GM10266 (cell line): ENCODE data around the gene WNT7B.

ENCODE experiments used
- DNase-seq: peaks from one replicate; pipeline ENCODE4 v3.0.0; 2012; ENCODE audit errors: extremely low spot score
- TF ChIP-seq, protein P1 (sequence below): IDR thresholded peaks from 2 replicates; pipeline ENCODE4 v1.5.1; 2012; ENCODE audit warnings: mild to moderate bottlenecking, low read depth; ENCODE audit not compliant: control insufficient read depth, insufficient read depth; ENCODE audit errors: missing control alignments

Gene WNT7B

DNA sequence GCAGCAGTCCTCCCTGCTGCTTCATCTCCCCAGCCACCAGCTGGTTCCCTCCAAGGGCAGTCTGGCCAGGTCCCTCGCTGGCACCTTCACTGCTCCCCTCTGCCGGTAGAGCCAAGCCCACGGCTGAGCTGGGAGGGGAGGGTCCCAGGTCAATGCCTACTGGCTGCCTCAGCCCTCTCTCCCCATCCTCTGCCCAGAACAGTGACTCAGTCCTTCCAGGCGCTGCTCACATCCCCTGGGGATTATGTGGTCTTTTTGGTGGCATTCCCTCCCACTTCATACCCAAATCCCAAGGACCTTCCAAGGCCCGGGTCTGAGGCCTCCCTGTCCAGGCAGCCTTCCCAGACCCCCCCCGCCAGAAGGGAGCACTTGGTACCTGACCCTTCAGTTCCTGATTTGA is 44.9 kb downstream of the WNT7B start:
- TF ChIP-seq, protein P1, sequence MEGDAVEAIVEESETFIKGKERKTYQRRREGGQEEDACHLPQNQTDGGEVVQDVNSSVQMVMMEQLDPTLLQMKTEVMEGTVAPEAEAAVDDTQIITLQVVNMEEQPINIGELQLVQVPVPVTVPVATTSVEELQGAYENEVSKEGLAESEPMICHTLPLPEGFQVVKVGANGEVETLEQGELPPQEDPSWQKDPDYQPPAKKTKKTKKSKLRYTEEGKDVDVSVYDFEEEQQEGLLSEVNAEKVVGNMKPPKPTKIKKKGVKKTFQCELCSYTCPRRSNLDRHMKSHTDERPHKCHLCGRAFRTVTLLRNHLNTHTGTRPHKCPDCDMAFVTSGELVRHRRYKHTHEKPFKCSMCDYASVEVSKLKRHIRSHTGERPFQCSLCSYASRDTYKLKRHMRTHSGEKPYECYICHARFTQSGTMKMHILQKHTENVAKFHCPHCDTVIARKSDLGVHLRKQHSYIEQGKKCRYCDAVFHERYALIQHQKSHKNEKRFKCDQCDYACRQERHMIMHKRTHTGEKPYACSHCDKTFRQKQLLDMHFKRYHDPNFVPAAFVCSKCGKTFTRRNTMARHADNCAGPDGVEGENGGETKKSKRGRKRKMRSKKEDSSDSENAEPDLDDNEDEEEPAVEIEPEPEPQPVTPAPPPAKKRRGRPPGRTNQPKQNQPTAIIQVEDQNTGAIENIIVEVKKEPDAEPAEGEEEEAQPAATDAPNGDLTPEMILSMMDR, result no peak
- no peak for DNase-seq

DNA sequence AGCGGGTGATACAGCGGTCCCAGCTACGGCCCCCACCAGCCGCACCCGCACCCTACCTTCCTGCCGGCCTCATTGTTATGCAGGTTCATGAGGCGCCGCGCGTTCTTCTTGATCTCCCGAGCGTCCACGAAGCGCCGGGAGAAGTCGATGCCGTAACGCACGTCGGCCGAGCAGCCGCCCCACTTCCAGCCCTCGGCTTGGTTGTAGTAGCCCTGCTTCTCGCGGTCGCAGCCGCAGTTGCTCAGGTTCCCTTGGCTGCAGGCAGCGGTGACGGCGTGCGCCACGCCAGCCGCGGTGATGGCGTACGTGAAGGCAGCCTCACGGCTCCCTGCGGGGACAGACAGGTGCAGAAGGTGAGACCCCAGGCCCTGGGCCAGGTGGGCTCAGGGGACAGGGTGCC is 45.9 kb downstream of the WNT7B start:
- no peak for DNase-seq
- TF ChIP-seq, protein P1, result no peak

DNA sequence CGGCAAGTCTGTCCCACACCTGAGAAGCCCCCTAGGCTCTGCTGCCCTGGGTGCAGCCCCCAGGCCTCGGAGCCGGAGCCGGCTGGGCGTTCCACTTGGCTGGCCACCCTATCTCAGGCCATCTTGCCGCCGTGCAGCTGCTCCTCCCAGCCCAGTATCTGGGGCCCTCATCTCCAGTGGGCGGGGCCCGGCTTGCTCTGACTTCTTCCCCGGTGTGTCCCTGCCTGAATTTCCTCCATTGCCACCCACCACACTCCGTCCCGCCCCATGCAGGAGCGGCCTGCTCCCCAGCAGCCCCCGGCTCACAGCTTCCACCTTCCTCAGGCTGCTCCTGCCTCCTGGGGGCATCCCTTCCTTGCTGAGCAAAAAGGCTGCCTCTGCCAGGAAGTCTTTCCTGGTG is 46.6 kb downstream of the WNT7B start:
- DNase-seq, result no peak
- TF ChIP-seq, protein P1, result no peak

DNA sequence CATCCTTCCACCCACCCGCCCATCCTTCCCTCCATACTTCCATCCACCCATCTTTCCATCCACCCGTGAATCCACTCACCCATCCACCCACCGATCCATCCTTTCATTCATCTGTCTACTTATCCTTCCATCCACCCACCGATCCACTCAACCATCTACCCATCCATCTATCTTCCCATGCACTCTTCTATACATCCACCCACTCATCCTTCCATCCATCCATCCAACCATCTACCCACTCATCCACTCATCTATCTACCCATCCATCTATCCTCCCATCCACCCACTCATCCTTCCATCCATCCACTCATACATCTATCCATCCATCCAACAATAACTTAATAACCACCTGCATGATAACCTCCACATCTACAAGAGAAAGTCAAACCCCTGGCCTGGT is 47.3 kb downstream of the WNT7B start:
- TF ChIP-seq, protein P1, result no peak
- DNase-seq, result no peak

DNA sequence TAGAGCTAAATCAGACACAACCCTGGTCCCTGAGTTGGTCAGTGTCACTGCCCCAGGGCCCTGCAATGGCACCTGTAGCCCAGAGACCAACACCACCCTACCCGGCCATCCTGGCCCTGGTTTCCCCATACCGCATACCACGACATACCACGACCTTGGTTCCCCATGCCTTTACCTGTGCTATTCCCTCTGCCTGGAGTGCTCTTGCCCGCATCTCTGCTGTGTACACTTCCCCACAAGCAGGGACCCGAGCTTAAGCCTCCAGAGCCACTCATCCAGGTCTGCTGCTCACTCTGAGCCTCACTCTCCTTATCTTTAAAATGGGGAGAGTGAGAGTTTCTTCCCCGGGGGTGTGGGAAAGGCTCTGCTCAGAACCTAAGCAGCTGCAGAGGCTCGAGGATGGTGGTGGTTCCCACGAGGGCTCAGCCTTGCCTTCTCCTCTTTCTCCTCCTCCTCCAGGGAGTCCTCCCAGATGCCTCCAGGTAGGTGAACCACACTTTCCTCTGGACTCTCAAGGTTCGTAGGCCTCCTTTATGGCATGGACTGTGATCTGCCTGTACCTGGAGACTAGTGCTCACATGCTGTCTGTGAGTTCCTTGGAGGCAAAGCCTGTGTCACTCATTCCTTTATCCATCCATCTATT is 48.1 kb downstream of the WNT7B start:
- DNase-seq, result no peak
- TF ChIP-seq, protein P1, result no peak

DNA sequence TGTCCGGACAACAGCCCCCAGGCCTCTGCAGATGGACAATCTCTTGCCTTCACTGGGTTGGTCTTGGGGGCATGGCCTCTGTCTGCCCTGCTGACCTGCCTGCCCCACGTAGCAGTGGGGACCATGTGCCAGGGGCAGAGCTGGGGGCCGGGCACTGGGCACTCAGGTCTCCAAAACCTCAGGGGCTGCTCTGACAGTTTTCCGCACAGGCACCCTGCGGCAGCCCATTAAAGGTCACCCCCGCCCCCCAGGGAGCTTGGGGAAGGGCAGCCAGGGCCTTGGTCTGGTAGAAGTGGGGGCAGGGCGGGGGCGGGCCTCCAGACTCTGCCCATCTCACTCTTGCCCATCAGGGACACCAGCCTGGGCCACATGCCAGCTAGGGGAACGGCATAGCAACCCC is 49.9 kb downstream of the WNT7B start:
- DNase-seq, result no peak
- TF ChIP-seq, protein P1, result no peak

DNA sequence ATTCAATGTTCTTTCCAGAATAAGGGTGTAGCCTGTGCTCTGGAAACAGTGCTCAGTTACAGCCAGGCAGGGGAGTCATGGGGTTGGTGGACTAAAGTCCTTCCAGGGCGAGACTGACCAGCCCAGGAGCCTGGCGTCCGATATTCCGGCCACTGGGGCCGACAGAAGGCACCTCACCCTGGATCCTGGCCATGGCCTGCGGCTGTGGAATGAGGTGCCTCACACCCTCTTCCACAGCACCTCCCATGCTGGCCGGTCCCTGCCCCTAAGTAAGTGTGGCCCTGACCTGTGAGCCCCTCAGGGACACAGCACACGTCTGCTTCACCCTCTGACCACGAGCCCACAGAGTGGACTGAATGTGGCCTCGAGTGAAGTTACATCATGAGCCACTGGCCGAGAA is 50.5 kb downstream of the WNT7B start:
- TF ChIP-seq, protein P1, result no peak

More for the DNA sequence above, 50.5 kb downstream of the WNT7B start:
- DNase-seq, result no peak
